ENCODE data around the gene STYXL2.

Gene STYXL2

DNA sequence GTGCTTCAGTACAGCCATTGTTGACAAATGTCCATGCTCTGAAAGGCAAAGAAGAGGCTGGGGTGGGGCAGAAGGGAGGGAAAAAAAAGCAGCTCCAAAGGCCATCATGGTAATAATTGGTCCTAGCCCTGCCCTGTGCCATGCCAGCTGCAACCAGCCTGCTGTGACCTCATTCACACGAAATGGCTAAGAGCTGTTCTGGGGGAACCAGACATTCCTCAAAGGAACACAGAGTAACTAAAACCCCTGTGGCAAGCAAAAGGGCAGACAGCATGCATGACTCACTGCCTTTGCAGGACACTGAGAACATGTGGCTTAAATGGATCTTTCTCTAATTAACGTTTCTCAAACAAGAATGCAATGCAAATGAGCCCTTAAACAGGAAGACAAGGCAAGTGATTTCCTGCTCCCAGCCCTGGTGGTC lies 42.3 kb downstream of the STYXL2 start:
- no peak for DNase-seq (ENCODE audit: low read depth in 2 of 2)

DNA sequence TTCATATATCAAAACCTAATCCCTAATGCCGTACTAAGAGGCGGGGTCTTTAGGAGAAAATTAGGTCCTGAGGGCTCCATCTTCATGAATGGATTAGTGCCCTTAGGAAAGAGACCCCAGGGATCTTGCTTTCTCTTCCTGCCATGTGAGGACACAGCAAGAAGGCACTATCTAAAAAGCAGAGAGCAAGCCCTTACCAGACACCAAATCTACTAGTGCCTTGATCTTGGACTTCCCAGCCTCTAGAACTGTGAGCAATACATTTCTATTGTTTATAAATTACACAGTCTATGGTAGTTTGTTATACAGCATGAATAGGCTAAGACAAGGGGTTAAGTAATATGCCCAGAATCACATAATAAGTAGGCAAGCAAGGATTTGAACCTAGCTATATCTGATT lies 42.9 kb downstream of the STYXL2 start:
- no peak for DNase-seq (ENCODE audit: low read depth in 2 of 2)

DNA sequence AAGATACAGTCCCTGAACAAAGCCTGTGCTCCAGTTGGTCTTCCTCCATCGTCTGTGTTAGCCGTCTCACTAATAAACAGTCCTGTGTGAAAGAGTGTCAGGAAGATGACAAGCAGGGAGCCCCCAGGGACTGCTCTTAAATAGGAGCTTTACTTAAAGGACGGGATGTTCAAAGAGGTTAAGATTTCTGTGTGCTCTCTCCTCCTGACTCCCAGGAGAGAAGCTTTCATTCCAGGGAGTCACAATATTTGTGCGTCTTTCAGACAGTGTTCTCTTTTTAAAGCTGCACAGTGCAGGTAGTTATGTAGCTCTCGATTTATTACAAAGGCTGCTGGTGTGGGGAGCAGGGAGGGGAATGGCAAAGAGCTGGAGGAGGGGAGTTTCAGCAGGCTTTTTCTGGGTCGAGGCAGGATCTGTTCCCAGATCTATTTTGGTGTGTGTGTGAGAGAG lies 43.5 kb downstream of the STYXL2 start:
- no peak for DNase-seq (ENCODE audit: low read depth in 2 of 2)

DNA sequence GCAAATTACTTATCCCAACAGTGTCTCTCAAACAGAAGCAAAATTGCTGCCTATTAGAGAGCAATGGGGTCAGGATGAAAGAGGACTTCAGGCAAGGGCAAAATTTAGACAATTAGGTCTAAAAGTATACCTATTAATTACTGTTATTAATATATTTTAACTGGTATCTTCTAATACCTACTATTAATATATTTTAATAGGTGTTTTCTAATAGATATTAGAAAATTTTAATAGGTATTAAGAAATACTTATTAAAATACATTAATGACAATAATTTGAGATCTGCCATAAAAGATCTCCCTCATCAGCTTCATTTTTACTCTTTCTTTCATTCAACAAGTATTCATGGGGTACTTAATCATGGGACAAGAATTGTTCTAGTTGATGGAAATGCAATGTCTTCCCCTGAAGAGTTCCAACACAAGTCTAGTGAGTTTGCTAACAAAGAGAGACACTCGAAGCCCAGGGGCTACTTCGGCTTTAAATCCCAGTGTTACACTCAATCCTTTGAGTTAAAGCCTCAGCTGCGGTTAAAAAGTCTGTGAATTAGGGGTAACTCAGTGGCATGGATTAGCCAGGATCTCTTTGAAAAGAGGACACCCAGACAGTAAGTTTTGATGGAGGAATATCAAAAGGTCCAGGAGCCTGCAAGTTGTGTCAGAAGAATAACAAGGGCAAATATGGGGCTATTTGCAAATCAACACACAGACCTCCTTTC lies 44.1 kb downstream of the STYXL2 start:
- no peak for DNase-seq (ENCODE audit: low read depth in 2 of 2)

DNA sequence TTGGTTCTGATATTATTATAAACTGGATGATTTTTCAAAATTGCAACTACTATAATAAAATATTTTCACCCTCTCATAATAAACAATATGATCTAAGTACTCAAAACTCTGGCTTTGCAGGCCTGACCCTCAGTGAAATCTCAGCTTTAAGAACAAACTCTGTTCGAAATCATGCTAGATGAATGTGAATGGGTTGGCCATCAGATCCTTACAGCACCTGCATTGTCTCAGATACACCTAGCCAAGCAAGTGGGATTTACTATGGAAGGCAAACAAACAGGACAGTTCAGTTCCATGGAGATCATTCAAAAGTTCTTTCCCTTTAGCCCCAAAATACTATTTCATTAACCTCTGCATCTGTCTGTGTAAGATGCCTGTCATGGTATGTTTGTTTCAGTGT lies 44.8 kb downstream of the STYXL2 start:
- no peak for DNase-seq (ENCODE audit: low read depth in 2 of 2)

DNA sequence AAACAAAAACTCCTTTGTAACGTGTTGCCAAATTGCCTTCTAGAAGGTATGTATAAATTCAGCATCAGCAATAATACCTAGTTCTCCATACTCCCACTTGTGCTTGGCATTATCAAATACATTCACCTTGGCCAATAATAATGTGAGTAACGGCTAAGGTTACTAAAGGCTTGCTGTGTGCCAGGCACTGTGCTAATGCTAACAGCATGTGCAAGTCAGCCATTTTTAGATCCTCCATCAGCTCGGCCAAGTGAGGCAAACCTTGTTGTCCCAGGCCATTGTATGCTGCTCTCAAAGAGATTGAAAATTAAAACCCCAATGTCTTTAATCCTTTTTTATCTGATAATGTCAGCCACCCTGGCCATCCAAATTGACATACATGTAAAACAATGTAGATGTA lies 48.1 kb downstream of the STYXL2 start:
- no peak for DNase-seq (ENCODE audit: low read depth in 2 of 2)
